K562 (cell line): Measurements from ENCODE around the gene GAL3ST3. TPM values are rescaled to one million over a fixed set of nuclear protein-coding genes. Genes with fewer than 3 reads are reported as not detected.

Experiments used
- BDP1 ChIP-seq: IDR thresholded peaks from 3 replicates; pipeline ENCODE4 v1.6.1; 2011; ENCODE audit not compliant: insufficient read length, insufficient read depth
- CBX5 ChIP-seq: IDR thresholded peaks from 2 replicates; pipeline ENCODE4 v1.6.1; 2014; ENCODE audit warnings: low read depth, borderline replicate concordance
- CEBPG ChIP-seq, 3 experiments: fragments of 200-800 bp in 1 of 3; sonication (Bioruptor generic) in 1 of 3; sonication (generic) in 1 of 3; formaldehyde crosslinking in 1 of 3; IDR thresholded peaks in 2 of 3; conservative IDR thresholded peaks in 1 of 3; 2 replicates each; pipeline versions ENCODE4 v1.6.1 to v1.8.0; 2016 to 2022; ENCODE audit warnings: missing compliant biosample characterization in 2 of 3, missing genetic modification characterization in 2 of 3, mild to moderate bottlenecking in 1 of 3, missing genetic modification reagents in 1 of 3
- CREB3L1 ChIP-seq: fragments of 450-650 bp; IDR thresholded peaks from 2 replicates; pipeline ENCODE4 v1.6.1; 2014; ENCODE audit warnings: low read depth, mild to moderate bottlenecking, moderate library complexity, borderline replicate concordance
- DMBX1 ChIP-seq: fragments of 250-450 bp; sonication (Bioruptor Pico); IDR thresholded peaks from 2 replicates; pipeline ENCODE4 v1.8.0; 2022; ENCODE audit warnings: inconsistent platforms, mild to moderate bottlenecking, moderate library complexity, borderline replicate concordance
- ELF1 ChIP-seq: fragments of 200-800 bp; sonication (Bioruptor generic); IDR thresholded peaks from 2 replicates; pipeline ENCODE4 v1.6.1; 2016; ENCODE audit warnings: missing genetic modification characterization, missing compliant biosample characterization
- FIP1L1 ChIP-seq: fragments of 200-400 bp; formaldehyde crosslinking; IDR thresholded peaks from 2 replicates; pipeline ENCODE4 v1.6.1; 2018; ENCODE audit warnings: mild to moderate bottlenecking, low read depth, low read length; ENCODE audit not compliant: poor library complexity, severe bottlenecking
- HMG20A ChIP-seq: fragments of 450-650 bp; formaldehyde crosslinking; conservative IDR thresholded peaks from 2 replicates; pipeline ENCODE4 v1.4.0; 2020; ENCODE audit warnings: mild to moderate bottlenecking, mixed read lengths
- MNT ChIP-seq, 2 experiments: fragments of 450-650 bp; conservative IDR thresholded peaks; 2 replicates each; pipeline ENCODE4 v1.6.1; 2017; ENCODE audit warnings: mild to moderate bottlenecking in 2 of 2, moderate library complexity in 2 of 2
- MYNN ChIP-seq, 2 experiments: sonication (generic); formaldehyde crosslinking in 1 of 2; IDR thresholded peaks; 2 replicates each; pipeline versions ENCODE4 v1.5.0 to v1.6.1; 2016 to 2020; ENCODE audit warnings: antibody characterized with exemption in 1 of 2, missing genetic modification reagents in 1 of 2
- PRMT5 ChIP-seq: sonication (generic); formaldehyde crosslinking; IDR thresholded peaks from 2 replicates; pipeline ENCODE4 v1.5.0; 2020; ENCODE audit warnings: missing genetic modification reagents
- RNF2 ChIP-seq: sonication (generic); IDR thresholded peaks from 2 replicates; pipeline ENCODE4 v1.6.1; 2016
- SLC30A9 ChIP-seq: fragments of 250-450 bp; sonication (Bioruptor Pico); IDR thresholded peaks from 2 replicates; pipeline ENCODE4 v1.8.0; 2022; ENCODE audit warnings: mild to moderate bottlenecking, moderate library complexity
- TAF7 ChIP-seq: fragments of 450-650 bp; IDR thresholded peaks from 2 replicates; pipeline ENCODE4 v1.6.1; 2016; ENCODE audit warnings: missing genetic modification characterization, missing compliant biosample characterization
- TAL1 ChIP-seq: fragments of 450-650 bp; IDR thresholded peaks from 2 replicates; pipeline ENCODE4 v1.6.1; 2016; ENCODE audit warnings: mild to moderate bottlenecking
- TFAM ChIP-seq: fragments of 250-450 bp; sonication (Bioruptor Pico); conservative IDR thresholded peaks from 2 replicates; pipeline ENCODE4 v1.5.0; 2021; ENCODE audit warnings: mild to moderate bottlenecking, moderate library complexity
- ZBTB12 ChIP-seq: fragments of 250-450 bp; sonication (Bioruptor Pico); IDR thresholded peaks from 2 replicates; pipeline ENCODE4 v1.4.0; 2020
- ZNF696 ChIP-seq: fragments of 250-450 bp; sonication (Bioruptor Pico); conservative IDR thresholded peaks from 2 replicates; pipeline ENCODE4 v1.4.0; 2020; ENCODE audit warnings: mild to moderate bottlenecking, moderate library complexity
- polyA plus RNA-seq, 8 experiments: library from polyadenylated mRNA; depleted of rRNA in 4 of 8; stranded (reverse) in 5 of 8; unstranded in 3 of 8; fragments of >200 nt; fragmentation: Nextera tagmentation in 2 of 8; fragmentation: Illumina TruSeq in 1 of 8; extraction: Ambion mirVana in 2 of 8; extraction: Trizol in 1 of 8; gene quantifications; 2 replicates each; pipeline versions ENCODE4 v1.2.1 to v1.2.3, GENCODE V29; 2011 to 2014; ENCODE audit warnings: inconsistent platforms in 1 of 8, missing spikeins in 1 of 8
- total RNA-seq, 7 experiments: library from RNA; depleted of rRNA in 6 of 7; stranded (reverse); fragments of >200 nt in 6 of 7; fragmentation: Illumina TruSeq in 2 of 7; extraction: Trizol in 2 of 7; gene quantifications; 2 replicates each; pipeline versions ENCODE4 v1.2.1 to v1.2.3, GENCODE V29; 2011 to 2021; ENCODE audit warnings: low replicate concordance in 1 of 7
- TF ChIP-seq, protein P1 (sequence below): fragments of 250-450 bp; sonication (Bioruptor Pico); IDR thresholded peaks from 2 replicates; pipeline ENCODE4 v1.8.0; 2021; ENCODE audit warnings: borderline replicate concordance, mild to moderate bottlenecking, moderate library complexity; ENCODE audit not compliant: poor library complexity, severe bottlenecking
- TF ChIP-seq, protein P2 (sequence below): IDR thresholded peaks from 2 replicates; pipeline ENCODE4 v1.6.1; 2016; ENCODE audit warnings: missing genetic modification characterization, missing compliant biosample characterization

GAL3ST3 gene
- total and polyA plus RNA-seq, 9 of the 15 experiments (the other 6 are each of a cell fraction or from before 2014, with no cell fraction given) = not detected

DNA sequence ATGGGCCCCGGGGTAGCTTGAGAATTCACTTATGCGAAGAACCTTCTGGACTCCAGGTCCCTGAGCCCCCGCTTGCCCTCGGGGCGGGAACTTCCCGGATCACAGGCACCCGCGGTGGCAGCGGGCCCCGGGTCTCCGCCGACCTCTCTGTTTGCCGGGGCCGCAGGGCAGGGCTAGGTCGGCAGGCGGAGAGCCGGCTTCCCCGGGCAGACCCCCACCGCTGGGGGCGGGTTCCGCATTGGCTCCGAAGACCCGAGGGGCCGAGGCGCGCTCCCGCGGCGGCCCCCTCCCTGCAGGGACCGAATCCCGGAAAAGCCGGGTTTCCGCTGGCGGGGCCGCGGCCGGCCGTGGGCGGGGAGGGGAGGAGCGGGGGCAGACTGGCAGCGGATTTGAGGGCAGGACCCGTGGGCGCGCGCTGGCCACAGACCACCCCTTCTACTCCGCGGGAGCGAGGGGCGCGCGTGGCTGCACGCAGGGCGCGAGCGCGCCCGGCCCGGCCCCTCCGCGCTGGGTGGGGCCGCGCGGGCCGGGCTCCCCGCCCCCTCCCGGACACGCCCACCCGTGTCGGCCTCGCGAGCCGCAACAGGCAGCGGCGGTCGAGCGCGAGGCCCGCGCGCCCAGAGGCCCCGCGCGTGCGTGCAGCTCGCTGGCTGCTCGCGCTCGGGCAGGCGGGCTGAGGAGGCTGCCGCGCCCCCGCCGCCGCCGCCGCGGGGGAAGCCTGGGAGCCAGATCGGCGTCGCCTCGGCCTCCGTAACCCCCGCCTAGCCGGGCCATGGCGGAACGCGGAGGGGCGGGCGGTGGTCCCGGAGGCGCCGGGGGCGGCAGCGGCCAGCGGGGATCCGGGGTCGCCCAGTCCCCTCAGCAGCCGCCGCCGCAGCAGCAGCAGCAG is 21.0 kb upstream of the GAL3ST3 start, which contains the start of gene PACS1 (continued):
- TF ChIP-seq MYNN (IDR thresholded peaks at IDR 0.05) (no peak; the same call in 1 of the 2 replicates), MYNN (CRISPR knock-in tag; IDR thresholded peaks at IDR 0.05) (no peak), ELF1 (tag) (peak; percentile 75), PRMT5 (CRISPR knock-in tag) (no peak), TAF7 (tag) (no peak), CEBPG (CRISPR knock-in tag; IDR thresholded peaks at IDR 0.05) (no peak), CEBPG (tag; conservative IDR thresholded peaks at IDR 0.05 in 1 of 2, IDR thresholded peaks at IDR 0.05 in 1 of 2) (no peak), ZBTB12 (CRISPR knock-in tag) (no peak), TAL1 (no peak), DMBX1 (0 out of 2 replicates have a peak, but pooled peaks have one; percentile 9), ZNF696 (CRISPR knock-in tag) (no peak), MNT (conservative IDR thresholded peaks at IDR 0.05) (peak in 1 of 2 experiments; percentile 47; a peak in 1 of 4 replicates), TFAM (CRISPR knock-in tag) (no peak), SLC30A9 (CRISPR knock-in tag) (no peak), CREB3L1 (0 out of 2 replicates have a peak, but pooled peaks have one; percentile 26), RNF2 (no peak), FIP1L1 (no peak), HMG20A (CRISPR knock-in tag) (no peak), BDP1 (no peak), CBX5 (no peak)
- TF ChIP-seq, protein P1, sequence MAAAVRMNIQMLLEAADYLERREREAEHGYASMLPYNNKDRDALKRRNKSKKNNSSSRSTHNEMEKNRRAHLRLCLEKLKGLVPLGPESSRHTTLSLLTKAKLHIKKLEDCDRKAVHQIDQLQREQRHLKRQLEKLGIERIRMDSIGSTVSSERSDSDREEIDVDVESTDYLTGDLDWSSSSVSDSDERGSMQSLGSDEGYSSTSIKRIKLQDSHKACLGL (CRISPR knock-in tag) = no peak
- TF ChIP-seq, protein P2, sequence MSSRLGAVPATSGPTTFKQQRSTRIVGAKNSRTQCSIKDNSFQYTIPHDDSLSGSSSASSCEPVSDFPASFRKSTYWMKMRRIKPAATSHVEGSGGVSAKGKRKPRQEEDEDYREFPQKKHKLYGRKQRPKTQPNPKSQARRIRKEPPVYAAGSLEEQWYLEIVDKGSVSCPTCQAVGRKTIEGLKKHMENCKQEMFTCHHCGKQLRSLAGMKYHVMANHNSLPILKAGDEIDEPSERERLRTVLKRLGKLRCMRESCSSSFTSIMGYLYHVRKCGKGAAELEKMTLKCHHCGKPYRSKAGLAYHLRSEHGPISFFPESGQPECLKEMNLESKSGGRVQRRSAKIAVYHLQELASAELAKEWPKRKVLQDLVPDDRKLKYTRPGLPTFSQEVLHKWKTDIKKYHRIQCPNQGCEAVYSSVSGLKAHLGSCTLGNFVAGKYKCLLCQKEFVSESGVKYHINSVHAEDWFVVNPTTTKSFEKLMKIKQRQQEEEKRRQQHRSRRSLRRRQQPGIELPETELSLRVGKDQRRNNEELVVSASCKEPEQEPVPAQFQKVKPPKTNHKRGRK (tag) = no peak
